ENCODE measurements around the gene SERPINE2.
A peak's percentile ranks its signal among the peaks of the same experiment; 100 is the strongest.

SERPINE2 gene

GRCh38 chr2:223936862-223937326, 102.2 kb downstream of the SERPINE2 start:
- DNase-seq = no peak

DNA sequence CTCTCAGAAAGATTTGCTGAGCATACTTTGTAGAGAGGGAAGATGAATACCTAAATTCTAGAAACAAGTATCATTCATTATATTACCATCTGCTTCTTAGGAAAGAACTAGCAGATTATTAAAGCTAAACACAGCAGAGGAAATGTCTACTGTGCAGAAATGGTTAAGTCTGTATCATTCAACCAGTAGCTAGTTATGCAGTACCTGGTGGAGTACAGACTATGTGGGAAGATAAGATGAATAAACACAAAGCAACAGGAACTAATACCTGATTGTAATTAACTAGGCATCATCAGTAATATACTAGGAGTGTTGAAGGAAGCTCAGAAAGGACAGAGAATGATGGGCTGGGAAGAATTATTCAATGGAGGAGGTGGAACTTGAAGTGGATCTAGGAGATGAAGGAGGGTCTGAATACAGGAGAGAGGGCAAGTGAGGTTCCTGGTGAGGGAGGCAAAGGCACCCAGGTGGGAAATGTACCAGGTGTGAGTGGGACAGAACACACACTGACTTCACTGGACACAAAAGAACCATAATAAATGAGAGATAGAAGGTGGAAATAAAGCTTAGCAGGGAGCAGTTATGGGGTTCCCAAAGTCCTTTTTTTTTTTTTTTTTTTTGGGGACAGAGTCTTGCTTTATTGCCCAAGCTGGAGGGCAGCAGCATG, 103.5 kb downstream of the SERPINE2 start:
- DNase-seq = no peak

- no peak for DNase-seq
Observed at GRCh38 chr2:223934870-223935269, 104.2 kb downstream of the SERPINE2 start.

DNA sequence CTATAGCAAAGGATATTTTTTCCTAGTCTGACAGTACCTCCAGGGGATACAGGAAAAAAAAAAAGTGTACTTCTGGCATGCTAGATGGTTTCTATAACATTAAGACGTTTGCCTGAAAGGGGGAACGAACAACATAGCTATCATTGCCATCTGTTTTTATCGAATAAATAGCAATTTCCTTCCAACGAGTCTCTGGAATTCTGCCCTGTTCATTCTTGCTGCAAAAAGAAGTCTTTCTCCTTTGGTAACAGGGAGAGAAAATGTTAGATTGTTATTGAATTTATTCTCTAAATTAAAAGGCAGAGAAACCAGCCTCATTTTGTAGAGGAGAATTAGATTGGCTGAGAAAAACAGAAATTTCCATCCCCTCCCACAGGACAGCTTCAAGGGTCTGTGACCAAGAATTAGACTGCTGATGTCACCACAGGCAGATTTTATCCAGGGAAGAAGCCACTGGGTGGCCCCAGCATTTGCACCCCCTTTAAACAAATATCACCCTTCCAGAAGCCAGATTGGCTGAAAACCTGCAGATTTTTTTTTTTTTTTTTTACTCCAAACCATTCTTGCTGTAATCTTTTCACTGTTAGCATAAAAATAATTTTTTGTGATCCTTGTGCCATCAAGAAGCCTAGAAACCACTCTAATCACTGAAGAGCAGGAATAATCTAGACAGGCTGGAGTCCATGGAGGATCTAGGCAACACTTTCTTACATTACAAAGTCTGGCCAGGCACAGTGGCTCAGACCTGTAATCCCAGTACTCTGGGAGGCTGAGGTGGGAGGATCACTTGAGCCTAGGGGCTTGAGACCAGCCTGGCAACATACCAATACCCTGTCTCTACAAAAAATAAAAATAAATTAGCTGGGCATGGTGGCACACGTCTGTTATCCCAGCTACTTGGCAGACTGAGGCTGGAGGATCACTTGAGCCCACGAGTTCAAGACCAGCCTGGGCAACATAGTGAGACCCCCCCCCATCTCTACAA, 106.0 kb downstream of the SERPINE2 start:
- DNase-seq = no peak

DNA sequence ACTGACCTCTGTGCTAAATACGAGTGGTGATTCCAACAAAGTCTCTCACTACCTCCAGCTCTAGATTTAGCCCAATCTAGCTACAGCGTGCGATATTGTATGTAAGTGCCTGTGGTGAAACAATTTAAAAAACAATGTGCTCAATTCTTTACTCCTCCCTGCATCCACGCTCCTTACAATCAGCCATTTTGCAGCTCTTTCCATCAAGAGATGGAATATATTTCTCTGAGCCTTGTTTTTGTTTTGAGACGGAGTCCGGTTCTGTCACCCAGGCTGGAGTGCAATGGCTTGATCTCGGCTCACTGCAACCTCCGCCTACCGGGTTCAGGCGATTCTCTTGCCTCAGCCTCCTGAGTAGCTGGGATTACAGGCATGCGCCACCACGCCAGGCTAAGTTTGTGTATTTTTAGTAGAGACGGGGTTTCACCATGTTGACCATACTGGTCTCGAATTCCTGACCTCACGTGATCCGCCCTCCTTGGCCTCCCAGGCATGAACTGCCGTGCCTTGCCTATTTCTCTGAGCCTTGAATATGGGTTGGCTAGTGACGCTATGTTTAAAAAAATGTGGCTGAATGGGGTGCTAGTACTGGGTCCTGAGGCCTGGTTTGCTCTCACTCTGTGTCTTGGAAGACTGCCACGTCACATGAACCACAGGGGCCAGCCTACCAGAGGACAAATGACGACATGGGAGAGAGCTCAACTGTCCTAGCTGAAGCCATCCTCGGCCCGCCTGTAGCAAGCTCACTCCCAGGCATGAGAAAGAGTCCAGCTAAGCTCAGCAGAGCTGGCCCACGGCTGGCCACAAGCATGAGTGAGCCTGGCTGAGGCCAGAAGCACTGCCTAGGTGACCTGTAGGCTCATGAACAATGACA, 108.7 kb downstream of the SERPINE2 start:
- DNase-seq = no peak

GRCh38 chr2:223929571-223930102, 109.4 kb downstream of the SERPINE2 start:
- DNase-seq = peak; percentile 51

- DNase-seq = no peak
Observed at GRCh38 chr2:223928113-223929006, 110.7 kb downstream of the SERPINE2 start.

GRCh38 chr2:223925106-223925505, 114.0 kb downstream of the SERPINE2 start:
- DNase-seq = no peak
